ENCODE measurements around the gene SHISA9. TPM values are rescaled to one million over a fixed set of nuclear protein-coding genes. Genes with fewer than 3 reads are reported as not detected.

The SHISA9 gene
- total and polyA plus RNA-seq, 5 donors from 2014 or later, result not detected

GRCh38 chr16:12927591-12927990, 26.2 kb downstream of the SHISA9 start:
- Mint-ChIP-seq H3K36me3 (no peaks in the 10 kb centered on the region), H3K27ac (no peak overlapping the region), H3K27me3 (peaks cover 8% of the 10 kb centered on the region), H3K4me3 (no peak overlapping the region), H3K9me3 (peaks cover 0 to 6% (median 1%) of the 10 kb centered on the region in 7 donors), H3K4me1 (no peaks in the 10 kb centered on the region)
- ATAC-seq (ENCODE audit: low read depth in 2 of 2) (no peak), DNase-seq (no peak)
- Histone ChIP-seq H3K4me1 (ENCODE audit: control insufficient read depth, insufficient read depth, low read length, poor library complexity, severe bottlenecking) (no peaks in the 10 kb centered on the region), H3K27me3 (ENCODE audit: control insufficient read depth, insufficient read depth, low read length) (peaks cover 3% of the 10 kb centered on the region), H3K27ac (ENCODE audit: insufficient read depth, low read length, poor library complexity, severe bottlenecking) (no peak overlapping the region), H3K36me3 (ENCODE audit: control insufficient read depth, insufficient read depth, low read length) (no peaks in the 10 kb centered on the region), H3K9me3 (ENCODE audit: control insufficient read depth in 2 of 2, low read length in 2 of 2) (no peaks in the 10 kb centered on the region), H3K4me3 (ENCODE audit: low read depth, low read length) (no peak overlapping the region)

DNA sequence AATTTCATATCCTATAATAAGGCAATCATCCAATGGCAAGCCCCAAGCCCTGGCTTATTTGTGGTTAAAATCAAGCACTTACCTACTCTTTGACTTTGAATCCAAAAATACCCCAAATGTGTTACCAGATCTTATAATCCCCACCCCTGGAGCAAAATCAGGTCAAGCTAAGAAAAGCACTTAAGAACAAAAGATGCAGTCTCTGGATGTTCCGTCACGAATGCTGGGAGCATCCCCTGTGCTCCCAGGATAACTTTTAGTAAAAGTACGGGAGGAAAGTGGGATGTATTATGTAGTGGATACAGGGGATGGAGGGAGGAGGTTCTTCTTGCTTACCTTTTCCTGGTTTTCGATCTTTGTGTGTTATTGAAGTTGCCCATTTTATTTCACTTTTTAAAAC, 29.5 kb downstream of the SHISA9 start:
- Mint-ChIP-seq H3K27ac (no peak overlapping the region), H3K4me1 (no peaks in the 10 kb centered on the region), H3K9me3 (peaks cover 0 to 8% (median 3%) of the 10 kb centered on the region in 7 donors), H3K4me3 (no peak overlapping the region), H3K36me3 (no peaks in the 10 kb centered on the region), H3K27me3 (peaks cover 4% of the 10 kb centered on the region)
- no peaks in the 10 kb centered on the region for H3K9me3 ChIP-seq (ENCODE audit: control insufficient read depth in 2 of 2, low read length in 2 of 2)
- DNase-seq, result no peak
- H3K27me3 ChIP-seq (ENCODE audit: control insufficient read depth, insufficient read depth, low read length), result peaks cover 2% of the 10 kb centered on the region
- no peak for ATAC-seq (ENCODE audit: low read depth in 2 of 2)
- no peak overlapping the region for H3K4me3 ChIP-seq (ENCODE audit: low read depth, low read length)
- no peaks in the 10 kb centered on the region for H3K4me1 ChIP-seq (ENCODE audit: control insufficient read depth, insufficient read depth, low read length, poor library complexity, severe bottlenecking)
- no peaks in the 10 kb centered on the region for H3K36me3 ChIP-seq (ENCODE audit: control insufficient read depth, insufficient read depth, low read length)
- no peak overlapping the region for H3K27ac ChIP-seq (ENCODE audit: insufficient read depth, low read length, poor library complexity, severe bottlenecking)

- Mint-ChIP-seq H3K27ac (no peak overlapping the region), H3K9me3 (peaks cover 0 to 8% (median 3%) of the 10 kb centered on the region in 7 donors), H3K4me3 (no peak overlapping the region), H3K27me3 (no peaks in the 10 kb centered on the region), H3K36me3 (no peaks in the 10 kb centered on the region), H3K4me1 (no peaks in the 10 kb centered on the region)
- Histone ChIP-seq H3K4me3 (ENCODE audit: low read depth, low read length) (no peak overlapping the region), H3K27ac (ENCODE audit: insufficient read depth, low read length, poor library complexity, severe bottlenecking) (no peak overlapping the region), H3K9me3 (ENCODE audit: control insufficient read depth in 2 of 2, low read length in 2 of 2) (no peaks in the 10 kb centered on the region), H3K27me3 (ENCODE audit: control insufficient read depth, insufficient read depth, low read length) (peaks cover 4% of the 10 kb centered on the region), H3K36me3 (ENCODE audit: control insufficient read depth, insufficient read depth, low read length) (no peaks in the 10 kb centered on the region), H3K4me1 (ENCODE audit: control insufficient read depth, insufficient read depth, low read length, poor library complexity, severe bottlenecking) (no peaks in the 10 kb centered on the region)
- no peak for ATAC-seq (ENCODE audit: low read depth in 2 of 2)
- DNase-seq, result no peak
Measured at GRCh38 chr16:12936391-12936790, 35.0 kb downstream of the SHISA9 start.

DNA sequence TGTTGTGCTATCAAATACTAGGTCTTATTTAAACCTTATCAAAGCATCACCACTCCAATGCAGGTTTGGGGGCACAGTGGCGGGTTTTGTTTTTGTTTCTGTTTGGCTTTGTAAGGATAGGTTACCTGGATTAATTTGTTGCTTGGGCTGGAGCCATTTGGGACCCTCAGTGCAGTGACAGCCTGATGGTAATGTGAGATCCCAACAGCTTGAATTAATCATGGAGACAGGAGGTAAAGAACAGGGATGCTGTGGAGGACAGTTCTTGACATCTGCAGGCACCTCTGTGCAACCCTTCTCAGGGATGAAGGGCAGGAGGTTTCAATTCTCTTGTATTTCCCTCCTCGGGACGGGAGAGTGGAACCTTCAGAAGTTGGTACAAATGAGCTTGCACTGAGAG, 40.5 kb downstream of the SHISA9 start:
- Histone ChIP-seq H3K9me3 (ENCODE audit: control insufficient read depth in 2 of 2, low read length in 2 of 2) (no peaks in the 10 kb centered on the region), H3K27me3 (ENCODE audit: control insufficient read depth, insufficient read depth, low read length) (peaks cover 2% of the 10 kb centered on the region), H3K4me1 (ENCODE audit: control insufficient read depth, insufficient read depth, low read length, poor library complexity, severe bottlenecking) (no peaks in the 10 kb centered on the region), H3K4me3 (ENCODE audit: low read depth, low read length) (no peak overlapping the region), H3K36me3 (ENCODE audit: control insufficient read depth, insufficient read depth, low read length) (no peaks in the 10 kb centered on the region), H3K27ac (ENCODE audit: insufficient read depth, low read length, poor library complexity, severe bottlenecking) (no peak overlapping the region)
- Mint-ChIP-seq H3K4me3 (no peak overlapping the region), H3K27me3 (no peaks in the 10 kb centered on the region), H3K36me3 (no peaks in the 10 kb centered on the region), H3K27ac (no peak overlapping the region), H3K9me3 (peaks cover 0 to 10% (median 3%) of the 10 kb centered on the region in 7 donors), H3K4me1 (no peaks in the 10 kb centered on the region)
- no peak for ATAC-seq (ENCODE audit: low read depth in 2 of 2)
- no peak for DNase-seq

GRCh38 chr16:12942861-12943260, 41.5 kb downstream of the SHISA9 start:
- H3K4me3 Mint-ChIP-seq, result no peak overlapping the region
- Histone ChIP-seq H3K4me3 (ENCODE audit: low read depth, low read length) (no peak overlapping the region), H3K27me3 (ENCODE audit: control insufficient read depth, insufficient read depth, low read length) (peaks cover 2% of the 10 kb centered on the region), H3K27ac (ENCODE audit: insufficient read depth, low read length, poor library complexity, severe bottlenecking) (no peak overlapping the region), H3K36me3 (ENCODE audit: control insufficient read depth, insufficient read depth, low read length) (no peaks in the 10 kb centered on the region), H3K9me3 (ENCODE audit: control insufficient read depth in 2 of 2, low read length in 2 of 2) (no peaks in the 10 kb centered on the region), H3K4me1 (ENCODE audit: control insufficient read depth, insufficient read depth, low read length, poor library complexity, severe bottlenecking) (no peaks in the 10 kb centered on the region)
- no peaks in the 10 kb centered on the region for H3K36me3 Mint-ChIP-seq
- no peaks in the 10 kb centered on the region for H3K4me1 Mint-ChIP-seq
- peaks cover 0 to 15% (median 3%) of the 10 kb centered on the region in 7 donors for H3K9me3 Mint-ChIP-seq
- H3K27me3 Mint-ChIP-seq, result no peaks in the 10 kb centered on the region
- H3K27ac Mint-ChIP-seq, result no peak overlapping the region
- ATAC-seq (ENCODE audit: low read depth in 2 of 2) (no peak), DNase-seq (no peak)

DNA sequence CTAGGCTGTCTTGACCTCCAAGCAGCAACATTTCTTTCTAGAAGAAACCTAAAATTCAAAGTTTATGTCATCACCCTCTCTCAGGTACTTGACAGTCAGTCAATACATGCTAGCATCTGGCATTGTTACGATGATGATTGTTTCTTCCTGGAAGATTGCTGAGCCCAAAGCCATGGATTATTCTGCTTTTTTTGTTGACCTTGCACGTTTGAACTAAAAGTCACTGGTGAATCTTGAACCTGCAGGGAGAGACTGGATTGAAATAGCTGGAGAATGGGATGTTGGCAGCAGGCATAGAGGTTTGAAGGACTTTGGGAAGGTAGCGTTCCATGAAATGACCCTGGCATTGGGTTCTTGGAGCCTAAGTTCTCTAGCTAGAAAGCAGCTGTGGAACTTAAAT, 42.9 kb downstream of the SHISA9 start:
- Mint-ChIP-seq H3K36me3 (no peaks in the 10 kb centered on the region), H3K27ac (no peak overlapping the region), H3K4me1 (no peaks in the 10 kb centered on the region), H3K4me3 (no peak overlapping the region), H3K27me3 (no peaks in the 10 kb centered on the region), H3K9me3 (peaks cover 0 to 15% (median 3%) of the 10 kb centered on the region in 7 donors)
- no peak overlapping the region for H3K27ac ChIP-seq (ENCODE audit: insufficient read depth, low read length, poor library complexity, severe bottlenecking)
- H3K27me3 ChIP-seq (ENCODE audit: control insufficient read depth, insufficient read depth, low read length), result no peaks in the 10 kb centered on the region
- no peaks in the 10 kb centered on the region for H3K9me3 ChIP-seq (ENCODE audit: control insufficient read depth in 2 of 2, low read length in 2 of 2)
- H3K4me3 ChIP-seq (ENCODE audit: low read depth, low read length), result no peak overlapping the region
- ATAC-seq (ENCODE audit: low read depth in 2 of 2) (no peak), DNase-seq (no peak)
- no peaks in the 10 kb centered on the region for H3K36me3 ChIP-seq (ENCODE audit: control insufficient read depth, insufficient read depth, low read length)
- no peaks in the 10 kb centered on the region for H3K4me1 ChIP-seq (ENCODE audit: control insufficient read depth, insufficient read depth, low read length, poor library complexity, severe bottlenecking)

DNA sequence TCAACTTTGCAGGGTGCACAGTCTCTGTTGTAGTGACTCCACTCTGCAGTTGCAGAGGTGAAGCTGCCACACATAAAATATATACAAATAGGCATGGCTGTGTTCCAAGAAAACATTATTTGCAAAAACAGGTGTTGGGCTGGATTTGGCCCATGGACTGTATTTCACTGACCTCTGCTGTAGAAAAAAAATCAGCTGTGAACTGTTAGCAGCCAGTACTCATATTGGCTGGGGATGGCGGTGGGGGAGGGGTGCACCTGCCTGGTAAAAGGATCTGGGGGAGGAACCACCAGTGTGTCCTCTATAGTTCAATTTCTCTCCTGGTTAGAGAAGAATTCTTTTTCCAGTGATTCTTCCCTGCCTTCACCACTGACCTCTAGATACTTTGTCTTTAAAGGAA, 50.0 kb downstream of the SHISA9 start:
- H3K27ac Mint-ChIP-seq, result no peak overlapping the region
- H3K27ac ChIP-seq (ENCODE audit: insufficient read depth, low read length, poor library complexity, severe bottlenecking), result no peak overlapping the region
- no peak for DNase-seq
- H3K4me3 ChIP-seq (ENCODE audit: low read depth, low read length), result no peak overlapping the region
- no peak for ATAC-seq (ENCODE audit: low read depth in 2 of 2)
- H3K4me3 Mint-ChIP-seq, result no peak overlapping the region
- no peaks in the 10 kb centered on the region for H3K36me3 Mint-ChIP-seq
- peaks cover 0 to 17% (median 4%) of the 10 kb centered on the region in 7 donors for H3K9me3 Mint-ChIP-seq
- no peaks in the 10 kb centered on the region for H3K36me3 ChIP-seq (ENCODE audit: control insufficient read depth, insufficient read depth, low read length)
- H3K4me1 Mint-ChIP-seq, result no peaks in the 10 kb centered on the region
- no peaks in the 10 kb centered on the region for H3K4me1 ChIP-seq (ENCODE audit: control insufficient read depth, insufficient read depth, low read length, poor library complexity, severe bottlenecking)
- peaks cover 9% of the 10 kb centered on the region for H3K27me3 Mint-ChIP-seq
- H3K27me3 ChIP-seq (ENCODE audit: control insufficient read depth, insufficient read depth, low read length), result no peaks in the 10 kb centered on the region
- no peaks in the 10 kb centered on the region for H3K9me3 ChIP-seq (ENCODE audit: control insufficient read depth in 2 of 2, low read length in 2 of 2)

DNA sequence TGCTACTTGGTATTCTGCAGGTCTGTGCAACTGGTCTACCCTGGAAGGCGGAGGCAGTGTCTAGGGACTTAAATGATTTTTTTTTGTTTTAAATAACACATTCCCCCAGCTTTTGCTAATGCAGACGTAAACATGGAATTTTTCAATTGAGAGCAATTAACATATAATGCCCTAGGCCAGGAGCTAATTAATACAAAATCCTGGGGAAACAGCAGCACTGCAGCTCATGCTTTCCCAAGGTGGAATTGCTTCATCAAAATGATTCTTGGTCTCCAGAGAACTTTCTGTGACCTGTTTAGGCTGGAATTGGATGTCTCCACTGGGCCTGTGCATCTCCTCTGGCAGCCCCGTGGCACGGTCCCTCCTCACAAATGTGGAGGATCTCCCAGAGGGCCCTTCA, 50.6 kb downstream of the SHISA9 start:
- no peak overlapping the region for H3K4me3 ChIP-seq (ENCODE audit: low read depth, low read length)
- no peaks in the 10 kb centered on the region for H3K4me1 ChIP-seq (ENCODE audit: control insufficient read depth, insufficient read depth, low read length, poor library complexity, severe bottlenecking)
- H3K27me3 ChIP-seq (ENCODE audit: control insufficient read depth, insufficient read depth, low read length), result no peaks in the 10 kb centered on the region
- ATAC-seq (ENCODE audit: low read depth in 2 of 2), result no peak
- no peak for DNase-seq
- H3K4me1 Mint-ChIP-seq, result no peaks in the 10 kb centered on the region
- no peak overlapping the region for H3K27ac ChIP-seq (ENCODE audit: insufficient read depth, low read length, poor library complexity, severe bottlenecking)
- no peaks in the 10 kb centered on the region for H3K36me3 ChIP-seq (ENCODE audit: control insufficient read depth, insufficient read depth, low read length)
- no peak overlapping the region for H3K27ac Mint-ChIP-seq
- H3K9me3 Mint-ChIP-seq, result peaks cover 0 to 16% (median 4%) of the 10 kb centered on the region in 7 donors
- H3K4me3 Mint-ChIP-seq, result no peak overlapping the region
- H3K27me3 Mint-ChIP-seq, result peaks cover 9% of the 10 kb centered on the region
- H3K9me3 ChIP-seq (ENCODE audit: control insufficient read depth in 2 of 2, low read length in 2 of 2), result no peaks in the 10 kb centered on the region
- H3K36me3 Mint-ChIP-seq, result no peaks in the 10 kb centered on the region
